DLD1 (cell line): ENCODE measurements around the gene AP3S2.
"Not testable (repeated sequence)": the region's sequence is repeated elsewhere in the genome, so short reads cannot be mapped to it uniquely, and the experiment has no call there.

ENCODE experiments used
- in situ Hi-C: cut with HindIII; loops from 2 replicates; pipeline ENCODE4 v1.10.0; 2017; ENCODE audit warnings: low sequenced_read_pairs

Gene AP3S2

GRCh38 chr15:89903858-89904130 is 10.0 kb upstream of the AP3S2 start:
- in situ Hi-C loops, result no loop called here

GRCh38 chr15:89903015-89903857 is 9.4 kb upstream of the AP3S2 start:
- in situ Hi-C loops, result no loop called here

DNA sequence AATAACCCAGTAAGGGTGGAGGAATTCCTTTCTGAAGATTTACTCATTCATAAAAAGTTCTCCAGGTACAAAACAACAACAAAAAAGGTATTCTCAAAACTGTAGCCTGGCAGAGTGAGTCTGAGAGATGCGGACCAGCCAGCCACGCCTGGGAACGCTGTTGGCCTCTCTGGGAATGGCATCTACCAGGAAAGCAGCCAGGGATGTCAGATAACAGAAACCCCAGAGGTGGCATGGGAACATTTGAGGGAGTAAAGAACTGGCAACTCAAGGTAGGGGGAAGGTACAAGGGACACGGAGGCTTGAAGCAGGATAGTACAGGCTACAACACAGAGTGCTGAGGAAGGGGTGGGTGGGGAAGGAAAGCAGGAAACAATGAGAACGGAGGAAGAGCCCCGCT is 7.1 kb upstream of the AP3S2 start:
- in situ Hi-C loops, result no loop called here

DNA sequence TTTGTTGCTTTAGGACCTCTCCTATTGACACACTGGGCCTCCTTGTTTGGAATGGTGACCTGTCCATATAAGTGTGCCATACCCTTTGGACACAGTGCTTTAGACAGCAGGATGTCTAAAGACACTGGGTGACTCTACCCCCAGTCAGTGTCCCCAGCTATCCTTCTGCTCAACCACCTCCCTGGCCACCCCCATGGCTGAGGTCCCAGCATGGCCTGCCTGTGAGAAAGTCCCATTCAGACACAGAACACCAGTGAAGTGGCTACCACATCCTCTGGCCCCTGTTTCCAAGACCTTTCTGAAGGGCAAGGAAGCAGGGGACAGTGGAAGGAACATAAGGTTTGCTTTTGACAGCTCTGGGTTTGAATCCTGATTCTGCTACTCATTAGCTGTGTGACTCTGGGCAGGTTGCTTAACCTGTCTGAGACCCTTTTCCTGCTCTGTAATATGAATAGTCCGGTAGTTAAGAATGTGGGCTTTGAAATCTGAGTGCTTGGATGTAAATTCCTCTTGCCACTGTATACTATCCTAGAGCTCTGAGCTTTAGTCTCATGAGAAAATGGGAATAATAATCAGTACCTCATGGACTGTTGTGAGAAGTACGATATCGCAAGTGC is 6.3 kb upstream of the AP3S2 start:
- in situ Hi-C loops, result no loop called here

DNA sequence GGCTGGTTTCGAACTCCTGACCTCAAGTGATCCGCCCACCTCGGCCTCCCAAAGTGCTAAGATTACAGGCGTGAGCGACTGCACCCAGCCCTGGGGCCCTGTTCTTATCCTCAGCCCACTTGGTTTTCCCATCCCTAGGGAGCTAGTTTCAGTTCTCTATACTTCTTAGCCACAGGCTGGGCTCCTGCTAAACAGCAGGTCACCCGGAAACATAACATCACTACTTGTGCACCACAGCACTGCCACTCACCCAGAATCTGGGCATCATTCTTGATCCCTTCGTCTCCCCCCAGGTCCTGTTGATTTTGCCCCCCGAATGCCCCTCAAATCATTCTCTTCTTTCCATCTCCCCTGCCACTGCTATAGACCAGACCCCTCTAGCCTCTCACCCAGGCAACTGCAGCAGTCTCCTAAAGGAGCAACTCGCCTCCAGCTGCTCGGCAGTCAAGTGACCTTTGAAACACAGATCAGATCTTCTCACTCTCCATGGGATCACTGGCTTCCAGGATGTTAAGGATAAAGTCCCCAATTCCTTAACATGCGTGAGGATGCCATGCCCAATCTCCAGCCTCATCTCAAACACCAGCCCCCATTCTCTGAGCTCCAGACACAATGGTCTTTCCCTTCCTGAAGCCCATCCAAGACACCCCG is 5.6 kb upstream of the AP3S2 start:
- in situ Hi-C loops, result no loop called here

DNA sequence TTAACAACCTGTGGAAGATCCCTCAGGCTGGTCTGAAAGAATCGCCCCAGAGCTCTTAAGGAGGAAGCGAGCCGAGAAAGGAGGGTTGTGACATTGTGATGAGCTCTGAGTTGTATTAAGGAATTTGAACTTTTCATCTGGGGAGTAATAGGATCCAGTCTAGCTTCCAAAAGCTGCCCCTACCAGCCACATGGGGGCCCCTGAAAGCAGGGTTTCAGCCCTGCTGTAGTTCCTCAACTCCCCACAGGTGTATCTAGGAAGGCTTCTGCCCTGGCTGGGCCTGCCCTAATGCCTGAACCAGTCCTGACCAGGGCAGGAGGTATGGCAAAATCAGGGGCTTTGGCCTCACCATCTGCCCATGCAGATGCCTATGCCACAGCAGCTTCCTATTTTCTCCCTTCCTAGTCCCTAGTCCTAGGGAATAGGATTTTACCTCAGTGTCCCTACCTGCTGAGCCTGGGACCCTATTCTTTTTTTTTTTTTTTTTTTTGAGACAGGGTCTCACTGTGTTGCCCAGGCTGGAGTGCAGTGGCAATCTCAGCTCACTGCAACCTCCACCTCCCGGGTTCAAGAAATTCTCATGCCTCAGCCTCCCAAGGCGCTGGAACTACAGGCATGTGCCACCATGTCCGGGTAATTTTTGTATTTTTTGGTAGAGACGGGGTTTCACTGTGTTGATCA is 5.0 kb upstream of the AP3S2 start:
- in situ Hi-C loops, result no loop called here

- in situ Hi-C loops, result no loop called here
These were observed 4.4 kb upstream of the AP3S2 start for GRCh38 chr15:89898146-89898545.

GRCh38 chr15:89893027-89893426 is 767 bp downstream of the AP3S2 start:
- in situ Hi-C loops, result no loop called here

DNA sequence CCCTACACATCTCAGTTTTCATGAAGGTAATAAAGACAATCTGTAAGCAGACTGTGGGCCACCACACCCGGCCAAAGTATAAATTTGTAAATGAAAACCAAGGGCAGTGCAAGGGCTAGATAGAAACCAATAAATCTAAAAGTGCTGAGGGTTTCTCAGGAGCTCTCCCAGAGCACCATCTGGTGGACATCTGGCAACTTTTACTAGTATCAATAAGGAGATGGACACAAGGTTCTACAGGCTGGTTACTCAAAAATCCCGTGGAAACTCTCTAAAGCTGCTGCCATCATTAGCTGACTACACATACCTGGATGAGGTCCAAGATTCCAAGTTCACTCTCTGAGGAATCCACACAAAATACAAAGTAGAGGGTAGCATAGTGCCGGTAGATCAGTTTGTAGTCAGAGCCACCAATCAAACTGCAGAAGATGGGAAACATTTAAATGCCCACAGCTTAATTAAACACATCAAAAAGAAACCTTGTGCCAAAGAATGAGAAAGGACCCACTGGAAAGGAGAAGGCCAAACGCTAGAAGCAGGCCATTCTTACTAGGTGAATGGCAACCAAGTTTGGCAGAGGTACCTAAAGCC is 5.5 kb downstream of the AP3S2 start:
- in situ Hi-C loops, result no loop called here

GRCh38 chr15:89885611-89886010 is 8.2 kb downstream of the AP3S2 start:
- in situ Hi-C loops, result no loop called here

- in situ Hi-C loops, result not testable (repeated sequence)
These were observed 8.6 kb downstream of the AP3S2 start for GRCh38 chr15:89885179-89885578.

GRCh38 chr15:89883518-89883917 is 10.3 kb downstream of the AP3S2 start:
- in situ Hi-C loops, result no loop called here

GRCh38 chr15:89880727-89881126 is 13.1 kb downstream of the AP3S2 start:
- in situ Hi-C loops, result no loop called here

- in situ Hi-C loops, result loop anchor here (5.0 to 10.0 kb wide), 2 partner anchors 116 to 206 kb away; no protein-coding TSS in a partner anchor
These were observed 15.5 kb downstream of the AP3S2 start for GRCh38 chr15:89878323-89878722.

- in situ Hi-C loops, result loop anchor here (5.0 to 10.0 kb wide), 2 partner anchors 115 to 208 kb away; no protein-coding TSS in a partner anchor
These were observed 16.7 kb downstream of the AP3S2 start for GRCh38 chr15:89877083-89877425.

DNA sequence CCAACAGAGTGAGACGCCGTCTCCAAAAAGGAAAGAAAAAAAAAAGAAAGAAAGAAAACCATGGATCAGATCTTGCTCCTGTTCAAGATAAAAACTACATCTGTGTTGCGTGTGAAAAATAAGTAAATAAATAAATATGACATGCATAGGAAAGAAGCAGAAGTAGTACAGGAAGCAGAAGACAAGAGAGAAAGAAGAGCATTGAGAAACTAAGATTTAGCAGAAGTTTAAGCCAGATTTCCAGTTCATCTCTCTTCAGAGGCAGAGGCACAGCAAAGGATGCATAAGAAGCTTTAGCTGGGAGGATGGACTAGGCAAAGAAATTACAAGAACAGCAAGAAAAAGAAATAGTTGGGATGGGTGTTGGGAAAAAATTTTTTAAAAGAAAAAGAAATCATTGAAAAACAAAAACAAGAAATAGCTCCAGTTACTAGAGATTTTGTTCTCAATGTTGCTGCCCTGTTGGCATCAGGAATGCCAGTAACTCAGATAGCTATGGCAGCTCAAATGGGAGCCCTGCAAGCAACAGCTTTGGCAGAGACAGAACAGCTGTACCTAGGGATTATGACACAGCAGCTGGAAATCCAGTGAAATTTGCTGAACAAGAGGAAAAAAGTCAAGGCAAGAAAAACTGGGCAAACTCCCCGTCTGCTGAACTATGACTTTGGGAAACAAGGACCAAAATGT is 17.3 kb downstream of the AP3S2 start:
- in situ Hi-C loops, result loop anchor here (5.0 to 10.0 kb wide), 2 partner anchors 114 to 208 kb away; no protein-coding TSS in a partner anchor

DNA sequence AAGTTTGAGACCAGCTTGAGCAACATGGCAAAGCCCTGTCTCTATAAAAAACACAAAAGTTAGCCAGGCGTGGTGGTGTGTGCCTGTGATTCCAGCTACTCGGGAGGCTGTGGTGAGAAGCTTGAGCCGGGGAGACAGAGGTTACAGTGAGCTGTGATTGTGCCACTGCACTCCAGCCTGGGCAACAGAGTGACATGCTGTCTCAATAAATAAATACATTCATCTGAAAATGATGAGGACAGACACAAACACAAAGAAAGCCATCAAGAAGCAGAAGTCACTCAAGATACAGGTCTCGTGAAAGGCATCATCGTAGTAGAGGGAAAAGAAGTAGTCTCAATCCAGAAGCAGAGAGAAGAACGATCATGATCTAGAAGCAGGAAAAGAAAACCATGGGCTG is 18.1 kb downstream of the AP3S2 start:
- in situ Hi-C loops, result loop anchor here (5.0 to 10.0 kb wide), 2 partner anchors 113 to 209 kb away; no protein-coding TSS in a partner anchor

GRCh38 chr15:89874926-89875564 is 18.7 kb downstream of the AP3S2 start:
- in situ Hi-C loops, result loop anchor here (5.0 to 10.0 kb wide), 2 partner anchors 113 to 210 kb away; no protein-coding TSS in a partner anchor

GRCh38 chr15:89870688-89871288 is 23.0 kb downstream of the AP3S2 start:
- in situ Hi-C loops, result loop anchor here (10.0 kb wide), 1 partner anchor 214 kb away; no protein-coding TSS in a partner anchor
